SK-N-SH (cell line): ENCODE results near the gene SPOCK3. TPM values are rescaled to one million over a fixed set of nuclear protein-coding genes. Genes with fewer than 3 reads are reported as not detected.
"Not testable (repeated sequence)": the region's sequence is repeated elsewhere in the genome, so short reads cannot be mapped to it uniquely, and the experiment has no call there.

ENCODE experiments used
- CTCF ChIA-PET: fragments of 300-600, 350-600 bp; formaldehyde crosslinking; extraction: SDS; loops from one replicate; lab custom pipeline; 2021; lab: Yijun Ruan, JAX
- POLR2A ChIA-PET: fragments of 350-600 bp; sonication (Branson Sonifier 250); formaldehyde crosslinking; extraction: SDS; loops from one replicate; lab custom pipeline; 2020; ENCODE audit warnings: antibody characterized with exemption, inconsistent platforms; lab: Yijun Ruan, JAX
- DNase-seq: peaks from one replicate; pipeline ENCODE4 v3.0.0; 2012
- H2AFZ ChIP-seq: fragments of 200-600 bp; sonication (generic); 2 replicates; pipeline ENCODE4 v1.8.1; 2016; ENCODE audit warnings: antibody characterized with exemption, mild to moderate bottlenecking, low read depth
- H3F3A ChIP-seq: fragments of 200-600 bp; sonication (generic); replicated peaks from 2 replicates; pipeline ENCODE3; 2016; ENCODE audit warnings: antibody characterized with exemption, mild to moderate bottlenecking; ENCODE audit not compliant: insufficient read depth
- H3K27ac ChIP-seq, 2 experiments: fragments of 200-500 bp in 1 of 2; fragments of 200-600 bp in 1 of 2; sonication (Bioruptor generic) in 1 of 2; sonication (generic), shearing (Covaris generic) in 1 of 2; 2 replicates each; pipeline versions ENCODE4 v1.5.1 to v1.6.1; 2014 to 2016; ENCODE audit warnings: low read depth in 2 of 2, inconsistent platforms in 1 of 2, low read length in 1 of 2, mild to moderate bottlenecking in 1 of 2, mixed read lengths in 1 of 2
- H3K27me3 ChIP-seq: fragments of 200-600 bp; sonication (generic), shearing (Covaris generic); 2 replicates; pipeline ENCODE4 v1.6.1; 2016; ENCODE audit warnings: mixed run types; ENCODE audit not compliant: insufficient read depth
- H3K36me3 ChIP-seq, 2 experiments: fragments of 200-500 bp in 1 of 2; fragments of 200-600 bp in 1 of 2; sonication (Bioruptor generic) in 1 of 2; sonication (generic) in 1 of 2; replicated peaks in 1 of 2; 2 replicates each; pipeline versions ENCODE3 to v1.5.1; 2014 to 2016; ENCODE audit warnings: low read length in 1 of 2, mild to moderate bottlenecking in 1 of 2; ENCODE audit not compliant: insufficient read depth in 2 of 2, control insufficient read depth in 1 of 2
- H3K4me1 ChIP-seq, 2 experiments: fragments of 200-500 bp in 1 of 2; fragments of 200-600 bp in 1 of 2; sonication (Bioruptor generic) in 1 of 2; sonication (generic), shearing (Covaris generic) in 1 of 2; 2 replicates each; pipeline versions ENCODE4 v1.5.1 to v1.6.1; 2014 to 2016; ENCODE audit warnings: low read depth in 1 of 2, low read length in 1 of 2, mixed run types in 1 of 2; ENCODE audit not compliant: insufficient read depth in 2 of 2, control insufficient read depth in 1 of 2
- H3K4me2 ChIP-seq: fragments of 200-600 bp; sonication (generic), shearing (Covaris generic); 2 replicates; pipeline ENCODE4 v1.6.1; 2017; ENCODE audit warnings: mixed run types
- H3K4me3 ChIP-seq, 2 experiments: fragments of 200-500 bp in 1 of 2; fragments of 200-600 bp in 1 of 2; sonication (Bioruptor generic) in 1 of 2; sonication (generic), shearing (Covaris generic) in 1 of 2; 2 replicates each; pipeline versions ENCODE4 v1.5.1 to v1.8.1; 2014 to 2016; ENCODE audit warnings: low read depth in 2 of 2, inconsistent platforms in 1 of 2, low read length in 1 of 2, mild to moderate bottlenecking in 1 of 2, mixed read lengths in 1 of 2, moderate library complexity in 1 of 2
- H3K79me2 ChIP-seq: fragments of 200-600 bp; sonication (generic); 2 replicates; pipeline ENCODE4 v1.8.1; 2017; ENCODE audit warnings: mild to moderate bottlenecking; ENCODE audit not compliant: insufficient read depth
- H3K9ac ChIP-seq: fragments of 200-600 bp; sonication (generic); 2 replicates; pipeline ENCODE4 v1.6.1; 2017; ENCODE audit warnings: mixed run types
- H3K9me2 ChIP-seq: fragments of 200-600 bp; sonication (generic); 2 replicates; pipeline ENCODE4 v1.6.1; 2017; ENCODE audit warnings: mixed run types
- H3K9me3 ChIP-seq: fragments of 200-600 bp; sonication (generic); 2 replicates; pipeline ENCODE4 v1.6.1; 2017; ENCODE audit warnings: mixed run types, mild to moderate bottlenecking, moderate library complexity
- H4K20me1 ChIP-seq: fragments of 200-600 bp; sonication (generic); 2 replicates; pipeline ENCODE4 v1.6.1; 2017; ENCODE audit warnings: mild to moderate bottlenecking, mixed run types; ENCODE audit not compliant: insufficient read depth
- CHD2 ChIP-seq: fragments of 150-350 bp; IDR thresholded peaks from 2 replicates; pipeline ENCODE4 v1.6.1; 2018; ENCODE audit warnings: low read length; ENCODE audit not compliant: partially characterized antibody
- FOSL2 ChIP-seq: IDR thresholded peaks from 2 replicates; pipeline ENCODE4 v1.4.0; 2012; ENCODE audit warnings: low read depth, mild to moderate bottlenecking, moderate library complexity, borderline replicate concordance
- GATA2 ChIP-seq: sonication (generic); formaldehyde crosslinking; IDR thresholded peaks from 2 replicates; pipeline ENCODE4 v1.5.0; 2020; ENCODE audit warnings: mild to moderate bottlenecking, missing genetic modification reagents
- MEF2A ChIP-seq: IDR thresholded peaks from 2 replicates; pipeline ENCODE4 v1.4.0; 2012; ENCODE audit warnings: low read depth, borderline replicate concordance
- MXI1 ChIP-seq: IDR thresholded peaks from 2 replicates; pipeline ENCODE4 v1.6.1; 2012; ENCODE audit warnings: mild to moderate bottlenecking, low read depth, low read length, improper control_type of control experiment
- NFIC ChIP-seq: IDR thresholded peaks from 2 replicates; pipeline ENCODE4 v1.4.0; 2012; ENCODE audit warnings: borderline replicate concordance
- NRF1 ChIP-seq: IDR thresholded peaks from 2 replicates; pipeline ENCODE4 v1.6.1; 2012; ENCODE audit warnings: low read depth, mild to moderate bottlenecking, low read length
- POLR2AphosphoS5 ChIP-seq: IDR thresholded peaks from 2 replicates; pipeline ENCODE4 v1.6.1; 2012; ENCODE audit warnings: low read depth, low read length
- RCOR1 ChIP-seq: fragments of 150-350 bp; IDR thresholded peaks from 2 replicates; pipeline ENCODE4 v1.6.1; 2017; ENCODE audit warnings: antibody characterized with exemption, low read length
- RFX5 ChIP-seq: IDR thresholded peaks from 2 replicates; pipeline ENCODE4 v1.6.1; 2012; ENCODE audit warnings: mild to moderate bottlenecking, improper control_type of control experiment, low read length
- RXRA ChIP-seq: IDR thresholded peaks from 2 replicates; pipeline ENCODE4 v1.4.0; 2012; ENCODE audit warnings: low read depth, mild to moderate bottlenecking, borderline replicate concordance
- SIN3A ChIP-seq: IDR thresholded peaks from 2 replicates; pipeline ENCODE4 v1.6.1; 2012; ENCODE audit warnings: low read depth, mild to moderate bottlenecking, low read length, moderate library complexity, borderline replicate concordance
- TAF1 ChIP-seq: IDR thresholded peaks from 2 replicates; pipeline ENCODE4 v1.6.1; 2012; ENCODE audit warnings: low read depth, mild to moderate bottlenecking, low read length, moderate library complexity, borderline replicate concordance
- TCF12 ChIP-seq: IDR thresholded peaks from 2 replicates; pipeline ENCODE4 v1.4.0; 2012
- TEAD4 ChIP-seq: IDR thresholded peaks from 2 replicates; pipeline ENCODE4 v1.4.0; 2012; ENCODE audit warnings: mild to moderate bottlenecking, borderline replicate concordance; ENCODE audit not compliant: insufficient read depth
- USF1 ChIP-seq: IDR thresholded peaks from 2 replicates; pipeline ENCODE4 v1.4.0; 2012; ENCODE audit warnings: low read depth, borderline replicate concordance
- YY1 ChIP-seq: IDR thresholded peaks from 2 replicates; pipeline ENCODE4 v1.4.0; 2012; ENCODE audit warnings: low read depth, mild to moderate bottlenecking
- WGBS: methylation state at CpG from one replicate; pipeline ENCODE4 v1.1.6; 2017; ENCODE audit warnings: low lambda C conversion rate; 5-methylcytosine and 5-hydroxymethylcytosine counted together
- polyA plus RNA-seq, 3 experiments: library from polyadenylated mRNA; depleted of rRNA; stranded (reverse); fragments of >200 nt; gene quantifications; 2 replicates each; pipeline ENCODE4 v1.2.3, GENCODE V29; 2012

SPOCK3 gene
- polyA plus RNA-seq, 1 of the 3 experiments (the other 2 are of a cell fraction): not detected

DNA sequence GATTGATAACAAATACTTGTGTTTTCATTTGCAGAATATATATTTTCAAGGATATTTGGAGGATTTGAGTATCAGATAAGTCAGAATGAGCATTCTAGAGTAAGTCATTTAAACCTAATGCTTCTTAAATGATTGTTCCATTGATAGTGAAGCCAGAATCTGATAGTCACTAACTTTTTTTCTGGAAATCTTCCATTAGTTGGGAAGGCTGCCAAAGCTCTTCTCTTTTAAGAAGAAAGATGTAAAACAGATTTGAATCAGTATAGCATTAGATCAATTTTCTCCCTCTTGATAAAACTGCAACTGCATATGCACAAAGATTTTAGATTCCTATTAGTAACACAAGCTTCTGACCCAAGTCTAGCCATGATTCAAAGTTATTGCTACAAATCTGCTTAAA lies 256.7 kb downstream of the SPOCK3 start:
- Histone ChIP-seq H3K9me3 (no peaks in the 10 kb centered on the region), H3K9ac (no peak overlapping the region), H3K4me2 (no peak overlapping the region), H4K20me1 (no peaks in the 10 kb centered on the region), H3K4me1 (no peaks in the 10 kb centered on the region), H3K9me2 (no peaks in the 10 kb centered on the region), H3K4me3 (no peak overlapping the region), H3F3A (no peaks in the 10 kb centered on the region), H3K27me3 (no peaks in the 10 kb centered on the region), H3K36me3 (no peaks in the 10 kb centered on the region), H3K79me2 (no peaks in the 10 kb centered on the region), H2AFZ (no peak overlapping the region), H3K27ac (no peak overlapping the region)
- no peak for DNase-seq
- ChIA-PET POLR2A (no interaction called here), CTCF (no interaction called here)
- no peak for TF ChIP-seq USF1
- no peak for TF ChIP-seq TAF1
- TF ChIP-seq RCOR1: no peak
- TF ChIP-seq MXI1: no peak
- TF ChIP-seq TCF12: no peak
- TF ChIP-seq NFIC: no peak
- TF ChIP-seq MEF2A: no peak
- TF ChIP-seq YY1: no peak
- no peak for TF ChIP-seq RFX5
- no peak for TF ChIP-seq NRF1

DNA sequence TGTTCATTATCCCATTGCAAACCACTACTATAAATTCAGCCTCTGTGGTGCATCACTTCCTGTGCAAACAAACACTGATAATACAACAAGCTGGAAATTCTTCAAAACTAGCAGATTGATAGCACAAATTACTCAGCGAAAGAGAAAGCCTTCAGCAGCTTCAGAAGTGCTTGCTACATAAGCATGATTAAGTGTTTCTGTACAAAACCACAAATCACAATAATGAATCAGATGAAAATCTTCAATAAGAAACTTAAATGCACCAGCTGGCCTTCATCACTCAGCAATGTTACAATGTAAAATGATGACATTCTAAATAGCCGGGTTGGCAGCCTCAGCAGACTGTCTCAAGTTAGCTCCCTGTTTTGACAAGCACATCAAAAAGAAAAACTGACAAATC lies 262.2 kb downstream of the SPOCK3 start:
- H3K36me3 ChIP-seq: no peaks in the 10 kb centered on the region
- H3K27ac ChIP-seq: no peak overlapping the region
- CTCF ChIA-PET: no interaction called here
- H3K79me2 ChIP-seq: no peaks in the 10 kb centered on the region
- H3K9me3 ChIP-seq: no peaks in the 10 kb centered on the region
- 7% methylated on average over 2 of the region's 2 CpGs for WGBS
- DNase-seq: no peak
- H3K27me3 ChIP-seq: no peaks in the 10 kb centered on the region
- H3K4me1 ChIP-seq: no peaks in the 10 kb centered on the region
- no peak overlapping the region for H3K4me2 ChIP-seq
- no peak overlapping the region for H3K9ac ChIP-seq
- H2AFZ ChIP-seq: no peak overlapping the region
- TF ChIP-seq TCF12: no peak
- no peak for TF ChIP-seq SIN3A
- no peak for TF ChIP-seq FOSL2
- TF ChIP-seq NFIC: no peak
- TF ChIP-seq TAF1: no peak
- no peak for TF ChIP-seq MXI1
- no peak for TF ChIP-seq CHD2
- TF ChIP-seq GATA2 (CRISPR knock-in tag): no peak
- no peak for TF ChIP-seq YY1
- TF ChIP-seq RXRA: no peak
- no peak for TF ChIP-seq TEAD4
- TF ChIP-seq POLR2AphosphoS5: no peak
- H3K4me3 ChIP-seq: no peak overlapping the region
- H4K20me1 ChIP-seq: no peaks in the 10 kb centered on the region
- POLR2A ChIA-PET: no interaction called here
- H3F3A ChIP-seq: no peaks in the 10 kb centered on the region
- H3K9me2 ChIP-seq: no peaks in the 10 kb centered on the region

GRCh38 chr4:166968219-166968618 lies 266.1 kb downstream of the SPOCK3 start:
- H3K79me2 ChIP-seq, H3K36me3 ChIP-seq, POLR2A ChIA-PET, H3K9me2 ChIP-seq, H3K27me3 ChIP-seq, DNase-seq, H3K9ac ChIP-seq, H3K27ac ChIP-seq, CTCF ChIA-PET, H3K4me3 ChIP-seq, H3K4me1 ChIP-seq, H3K4me2 ChIP-seq, H4K20me1 ChIP-seq, H3F3A ChIP-seq, H3K9me3 ChIP-seq, H2AFZ ChIP-seq: not testable (repeated sequence)
- 0% methylated on average over 1 of the region's 1 CpG for WGBS
